Smooth muscle cell (in vitro differentiated cells): ENCODE results near the gene COL8A2. TPM values are rescaled to one million over a fixed set of nuclear protein-coding genes. Genes with fewer than 3 reads are reported as not detected.
A peak's percentile ranks its signal among the peaks of the same experiment; 100 is the strongest.

ENCODE experiments used
- DNase-seq: peaks from one replicate; lab custom pipeline; 2025; ENCODE audit not compliant: unreplicated experiment; lab: John Stamatoyannopoulos, UW
- H2AFZ ChIP-seq: fragments of 200-600 bp; sonication (generic); 2 replicates; pipeline ENCODE4 v1.6.0; 2016; ENCODE audit warnings: antibody characterized with exemption, low read depth, mild to moderate bottlenecking
- H3F3A ChIP-seq: fragments of 200-600 bp; sonication (generic); 2 replicates; pipeline ENCODE4 v1.6.0; 2017; ENCODE audit warnings: antibody characterized with exemption, low read depth
- H3K27ac ChIP-seq: fragments of 200-600 bp; sonication (generic); 2 replicates; pipeline ENCODE4 v1.5.1; 2016; ENCODE audit warnings: low read depth, mild to moderate bottlenecking
- H3K27me3 ChIP-seq: fragments of 200-600 bp; sonication (generic); 2 replicates; pipeline ENCODE4 v1.6.1; 2016; ENCODE audit warnings: low read depth, mild to moderate bottlenecking
- H3K36me3 ChIP-seq: fragments of 200-600 bp; sonication (generic); 2 replicates; pipeline ENCODE4 v1.5.1; 2016; ENCODE audit warnings: low read depth
- H3K4me1 ChIP-seq: fragments of 200-600 bp; sonication (generic); 2 replicates; pipeline ENCODE4 v1.5.1; 2016; ENCODE audit warnings: low read depth
- H3K4me2 ChIP-seq: fragments of 200-600 bp; sonication (generic); 2 replicates; pipeline ENCODE4 v1.6.0; 2016; ENCODE audit warnings: mild to moderate bottlenecking
- H3K4me3 ChIP-seq: fragments of 200-600 bp; sonication (generic); 2 replicates; pipeline ENCODE4 v1.5.1; 2016; ENCODE audit warnings: mild to moderate bottlenecking
- H3K79me2 ChIP-seq: fragments of 200-600 bp; sonication (generic); 2 replicates; pipeline ENCODE4 v1.6.0; 2016; ENCODE audit warnings: low read depth, mild to moderate bottlenecking
- H3K9ac ChIP-seq: fragments of 200-600 bp; sonication (generic); 2 replicates; pipeline ENCODE4 v1.6.0; 2016; ENCODE audit warnings: low read depth
- H3K9me3 ChIP-seq: fragments of 200-600 bp; sonication (generic); replicated peaks from 2 replicates; pipeline ENCODE4 v1.5.1; 2016; ENCODE audit warnings: low read depth
- H4K20me1 ChIP-seq: fragments of 200-600 bp; sonication (generic); 2 replicates; pipeline ENCODE4 v1.6.0; 2016; ENCODE audit warnings: low read depth
- WGBS: methylation state at CpG from one replicate; pipeline ENCODE4 v1.1.7; 2016; ENCODE audit warnings: low lambda C conversion rate; 5-methylcytosine and 5-hydroxymethylcytosine counted together
- polyA plus RNA-seq: library from polyadenylated mRNA; unstranded; fragments of >200 nt; fragmentation: Nextera tagmentation; extraction: Ambion mirVana; gene quantifications from 2 replicates; pipeline ENCODE4 v1.2.1, GENCODE V29; 2016
- total RNA-seq: library from RNA; depleted of rRNA; stranded (reverse); fragments of >200 nt; gene quantifications from 2 replicates; pipeline ENCODE4 v1.2.3, GENCODE V29; 2014
- TF ChIP-seq, protein P1 (sequence below): fragments of 200-600 bp; sonication (generic); IDR thresholded peaks from 2 replicates; pipeline ENCODE4 v1.5.1; 2017; ENCODE audit warnings: borderline replicate concordance, mild to moderate bottlenecking, antibody characterized with exemption; ENCODE audit not compliant: insufficient read depth, poor library complexity, severe bottlenecking

Gene COL8A2
- total and polyA plus RNA-seq, 2 experiments from 2014 or later: 21.7 to 59.0 TPM

DNA sequence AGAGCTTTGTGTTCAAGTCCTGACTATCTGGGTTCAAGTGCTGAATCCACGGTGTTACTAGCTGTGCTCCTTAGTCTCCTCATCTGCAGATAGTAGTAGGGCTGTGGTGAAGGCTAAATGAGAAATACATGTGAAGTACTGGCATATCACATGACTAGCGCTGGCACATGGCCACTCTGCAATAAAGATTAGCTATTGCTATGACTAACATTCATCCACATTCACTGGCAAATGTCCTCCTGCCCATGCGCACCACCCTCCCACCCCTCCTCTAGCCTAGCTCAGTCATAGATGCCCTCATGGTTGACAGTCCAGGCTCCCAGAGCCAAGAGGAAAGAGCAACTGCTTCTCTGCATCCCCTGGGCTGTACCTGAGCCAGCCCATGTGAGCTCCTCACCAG, 8.5 kb upstream of the COL8A2 start:
- no peak overlapping the region for H3K4me3 ChIP-seq

DNA sequence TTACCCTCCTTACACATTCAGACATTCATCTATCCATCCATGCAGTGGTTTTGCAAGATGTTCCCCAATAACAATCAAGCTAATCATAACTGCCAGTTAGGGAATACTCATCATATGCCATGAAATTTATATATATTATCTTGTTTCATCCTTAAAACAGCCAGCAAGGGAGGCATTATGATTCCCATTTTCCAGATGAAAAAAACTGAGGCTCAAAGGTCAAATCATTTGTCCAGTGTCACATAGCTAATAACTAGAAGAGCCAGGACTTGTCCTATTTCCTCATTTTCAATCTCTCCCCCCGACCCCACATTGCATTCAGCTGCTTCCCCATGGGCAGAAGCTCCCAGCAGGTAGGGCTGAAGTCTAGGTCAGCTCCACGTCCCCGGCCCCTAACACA, 7.0 kb upstream of the COL8A2 start:
- TF ChIP-seq, protein P1, sequence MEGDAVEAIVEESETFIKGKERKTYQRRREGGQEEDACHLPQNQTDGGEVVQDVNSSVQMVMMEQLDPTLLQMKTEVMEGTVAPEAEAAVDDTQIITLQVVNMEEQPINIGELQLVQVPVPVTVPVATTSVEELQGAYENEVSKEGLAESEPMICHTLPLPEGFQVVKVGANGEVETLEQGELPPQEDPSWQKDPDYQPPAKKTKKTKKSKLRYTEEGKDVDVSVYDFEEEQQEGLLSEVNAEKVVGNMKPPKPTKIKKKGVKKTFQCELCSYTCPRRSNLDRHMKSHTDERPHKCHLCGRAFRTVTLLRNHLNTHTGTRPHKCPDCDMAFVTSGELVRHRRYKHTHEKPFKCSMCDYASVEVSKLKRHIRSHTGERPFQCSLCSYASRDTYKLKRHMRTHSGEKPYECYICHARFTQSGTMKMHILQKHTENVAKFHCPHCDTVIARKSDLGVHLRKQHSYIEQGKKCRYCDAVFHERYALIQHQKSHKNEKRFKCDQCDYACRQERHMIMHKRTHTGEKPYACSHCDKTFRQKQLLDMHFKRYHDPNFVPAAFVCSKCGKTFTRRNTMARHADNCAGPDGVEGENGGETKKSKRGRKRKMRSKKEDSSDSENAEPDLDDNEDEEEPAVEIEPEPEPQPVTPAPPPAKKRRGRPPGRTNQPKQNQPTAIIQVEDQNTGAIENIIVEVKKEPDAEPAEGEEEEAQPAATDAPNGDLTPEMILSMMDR: no peak
- Histone ChIP-seq H3K27me3 (no peaks in the 10 kb centered on the region), H2AFZ (no peak overlapping the region), H3K4me3 (no peak overlapping the region), H3F3A (peaks cover 9% of the 10 kb centered on the region), H3K9me3 (no peaks in the 10 kb centered on the region), H3K4me2 (no peak overlapping the region), H3K4me1 (no peaks in the 10 kb centered on the region), H3K9ac (no peak overlapping the region), H4K20me1 (no peaks in the 10 kb centered on the region), H3K79me2 (no peaks in the 10 kb centered on the region), H3K27ac (no peak overlapping the region), H3K36me3 (no peaks in the 10 kb centered on the region)
- 88% methylated on average over 3 of the region's 3 CpGs for WGBS
- no peak for DNase-seq

More for the DNA sequence above, 8.5 kb upstream of the COL8A2 start:
- 24% methylated on average over 3 of the region's 3 CpGs for WGBS
- H4K20me1 ChIP-seq: peaks cover 3% of the 10 kb centered on the region
- no peaks in the 10 kb centered on the region for H3K79me2 ChIP-seq
- peak; percentile 73 for DNase-seq
- TF ChIP-seq, protein P1: no peak
- H3K27me3 ChIP-seq: no peaks in the 10 kb centered on the region
- peaks cover 13% of the 10 kb centered on the region for H3F3A ChIP-seq
- H3K4me2 ChIP-seq: peak overlapping the region; percentile 3
- H2AFZ ChIP-seq: no peak overlapping the region
- no peaks in the 10 kb centered on the region for H3K4me1 ChIP-seq
- no peaks in the 10 kb centered on the region for H3K36me3 ChIP-seq
- no peaks in the 10 kb centered on the region for H3K9me3 ChIP-seq
- H3K9ac ChIP-seq: no peak overlapping the region
- H3K27ac ChIP-seq: no peak overlapping the region

DNA sequence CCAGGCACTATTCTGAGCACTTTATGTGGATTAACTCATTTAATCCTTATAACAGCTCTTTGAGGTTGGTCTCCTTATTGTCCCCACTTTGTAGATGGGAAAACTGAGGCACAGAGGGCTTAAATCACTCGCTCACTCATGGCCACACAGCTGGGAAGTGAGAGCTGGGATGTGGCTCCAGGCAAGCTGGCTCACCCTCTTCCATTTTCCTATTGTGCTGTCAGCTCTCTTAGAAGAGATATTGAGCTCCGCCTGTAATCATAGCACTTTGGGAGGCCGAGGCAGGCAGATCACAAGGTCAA, 3.8 kb upstream of the COL8A2 start:
- no peaks in the 10 kb centered on the region for H3K79me2 ChIP-seq
- no peaks in the 10 kb centered on the region for H3K9me3 ChIP-seq
- TF ChIP-seq, protein P1: no peak
- DNase-seq: no peak
- H3K9ac ChIP-seq: no peak overlapping the region
- H3K27me3 ChIP-seq: peaks cover 3% of the 10 kb centered on the region
- no peak overlapping the region for H3K4me3 ChIP-seq
- 93% methylated on average over 3 of the region's 3 CpGs for WGBS
- H3K4me1 ChIP-seq: no peaks in the 10 kb centered on the region
- no peak overlapping the region for H2AFZ ChIP-seq
- no peaks in the 10 kb centered on the region for H4K20me1 ChIP-seq
- H3K4me2 ChIP-seq: no peak overlapping the region
- H3K36me3 ChIP-seq: no peaks in the 10 kb centered on the region
- H3K27ac ChIP-seq: peak overlapping the region; percentile 84
- no peaks in the 10 kb centered on the region for H3F3A ChIP-seq

DNA sequence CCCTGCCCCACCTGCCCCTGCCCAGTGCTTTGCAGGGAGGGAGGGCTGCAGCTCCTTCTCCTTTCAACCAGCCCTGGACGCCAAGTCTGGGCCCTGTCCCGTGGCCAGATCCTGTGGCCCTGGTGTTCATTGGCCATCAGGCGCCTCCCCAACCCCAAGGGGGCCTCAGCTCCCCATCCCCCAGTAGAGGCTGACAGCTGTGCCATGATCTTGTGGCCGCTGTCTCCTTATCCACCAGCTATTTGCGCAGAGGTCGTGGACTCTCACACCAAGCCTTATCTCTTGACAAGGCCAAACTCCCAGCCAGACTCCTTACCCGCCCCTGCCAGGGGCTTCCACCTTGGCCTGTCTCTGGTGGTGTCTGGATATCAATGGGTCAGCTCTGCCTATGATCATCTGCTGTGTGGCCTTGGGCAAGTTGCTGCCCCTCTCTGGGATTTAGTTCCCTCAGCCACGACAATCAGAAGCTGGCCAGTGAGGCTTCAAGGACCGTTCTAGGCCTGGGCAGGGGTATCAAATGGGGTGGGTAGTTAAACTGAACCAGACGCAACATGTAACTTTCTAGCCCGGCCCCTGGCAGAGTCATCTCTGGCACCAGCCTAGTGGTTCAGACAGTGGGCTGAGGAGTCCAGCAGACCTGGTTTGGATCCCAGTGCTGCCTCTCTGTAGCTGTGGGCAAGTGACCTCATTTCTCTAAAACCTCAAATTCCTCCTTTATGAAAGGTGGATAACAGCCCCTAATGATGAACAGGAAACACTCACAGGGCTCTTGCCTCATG, 3.3 kb upstream of the COL8A2 start:
- H3K36me3 ChIP-seq: no peaks in the 10 kb centered on the region
- TF ChIP-seq, protein P1: no peak
- no peak for DNase-seq
- H3K4me3 ChIP-seq: no peak overlapping the region
- no peaks in the 10 kb centered on the region for H3K79me2 ChIP-seq
- peak overlapping the region; percentile 84 for H3K27ac ChIP-seq
- no peaks in the 10 kb centered on the region for H4K20me1 ChIP-seq
- H3K9me3 ChIP-seq: no peaks in the 10 kb centered on the region
- no peak overlapping the region for H2AFZ ChIP-seq
- peak overlapping the region; percentile 40 for H3K4me2 ChIP-seq
- H3K27me3 ChIP-seq: peaks cover 3% of the 10 kb centered on the region
- no peaks in the 10 kb centered on the region for H3F3A ChIP-seq
- H3K4me1 ChIP-seq: no peaks in the 10 kb centered on the region
- 66% methylated on average over 10 of the region's 11 CpGs for WGBS
- peak overlapping the region; percentile 62 for H3K9ac ChIP-seq
